T-helper 2 cell treated with Interferon-gamma antibody and Interleukin-4, amounts not matched to agents 100 ng/mL and 5 ng/mL, for 36 hours (primary cell): ENCODE results near the gene RPTOR. TPM values are rescaled to one million over a fixed set of nuclear protein-coding genes. Genes with fewer than 3 reads are reported as not detected.

Experiments used
- intact Hi-C: fragments of 100-400 bp; cut with micrococcal nuclease; formaldehyde crosslinking; loops from one replicate; pipeline ENCODE4 v1.15.1; 2023
- total RNA-seq: library from RNA; stranded (reverse); gene quantifications from 2 replicates; pipeline ENCODE4 v1.2.3, GENCODE V29; 2022

Gene RPTOR
- total RNA-seq, 1 donor from 2014 or later: 78.5 TPM

DNA sequence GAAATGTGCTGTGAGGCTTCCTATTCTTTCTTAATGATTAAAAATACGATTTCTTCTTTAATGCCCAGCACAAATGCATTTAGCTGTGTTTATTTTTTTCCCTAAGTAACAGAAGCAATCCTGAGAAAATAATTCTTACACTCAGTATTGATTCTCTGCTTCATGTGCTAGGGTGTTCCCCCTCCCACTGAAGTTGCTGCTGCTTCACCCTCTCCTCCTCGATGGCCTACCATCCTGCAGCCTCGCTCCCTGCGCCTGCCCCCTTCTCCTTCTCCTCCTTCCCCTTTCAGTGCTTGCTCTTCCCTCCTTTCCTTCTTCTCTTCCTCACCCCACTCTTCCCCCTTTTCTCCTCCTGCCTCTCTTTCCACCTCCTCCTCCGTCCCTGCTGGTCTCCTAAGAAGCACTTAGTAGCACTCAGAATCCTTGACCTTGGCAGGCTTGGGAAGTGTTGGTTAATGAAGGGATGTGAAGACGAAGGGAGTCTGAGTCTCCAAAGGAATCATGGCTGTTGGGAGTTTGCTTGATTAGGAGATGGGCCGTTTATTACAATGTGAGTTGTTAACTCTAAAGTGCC is 119.7 kb downstream of the RPTOR start:
- intact Hi-C loops: no loop called here

DNA sequence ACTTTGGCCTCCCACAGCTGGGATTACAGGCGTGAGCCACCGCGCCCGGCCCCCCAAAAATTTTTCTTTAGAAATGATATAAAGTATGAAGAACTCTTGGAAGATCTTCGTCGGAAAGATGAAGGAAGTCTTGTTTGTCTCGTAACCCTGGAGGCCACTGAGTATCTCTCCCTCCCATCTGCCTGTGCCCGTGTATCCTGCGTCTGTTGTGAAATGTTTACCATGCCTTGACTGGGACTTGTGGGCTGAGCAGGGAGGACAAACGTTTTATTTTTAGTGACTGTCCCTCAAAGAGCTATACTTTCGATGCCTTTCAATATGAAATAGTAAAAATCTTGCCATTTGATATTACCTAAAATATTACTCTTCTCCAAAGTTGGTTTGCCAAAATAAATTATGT is 121.2 kb downstream of the RPTOR start:
- intact Hi-C loops: no loop called here

DNA sequence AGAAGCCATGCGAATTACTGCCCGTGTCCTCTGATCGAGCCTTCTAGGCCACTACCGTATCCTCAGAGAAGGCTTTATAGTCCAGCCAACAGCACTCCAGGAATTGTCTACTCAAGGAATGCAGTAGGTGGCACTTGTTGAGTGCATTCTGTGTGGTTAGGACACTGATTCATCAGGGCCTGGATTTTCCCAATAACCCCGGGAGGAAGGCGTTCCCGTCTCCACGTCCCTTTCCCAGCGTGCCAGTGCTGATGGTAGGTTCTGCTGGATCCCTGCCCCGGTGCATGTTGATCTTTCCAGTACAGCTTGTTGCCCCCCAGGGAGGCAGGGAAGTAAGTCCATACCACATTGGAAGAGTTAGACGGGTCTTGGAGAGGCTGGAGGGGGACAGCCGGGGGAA is 122.2 kb downstream of the RPTOR start:
- intact Hi-C loops: no loop called here

DNA sequence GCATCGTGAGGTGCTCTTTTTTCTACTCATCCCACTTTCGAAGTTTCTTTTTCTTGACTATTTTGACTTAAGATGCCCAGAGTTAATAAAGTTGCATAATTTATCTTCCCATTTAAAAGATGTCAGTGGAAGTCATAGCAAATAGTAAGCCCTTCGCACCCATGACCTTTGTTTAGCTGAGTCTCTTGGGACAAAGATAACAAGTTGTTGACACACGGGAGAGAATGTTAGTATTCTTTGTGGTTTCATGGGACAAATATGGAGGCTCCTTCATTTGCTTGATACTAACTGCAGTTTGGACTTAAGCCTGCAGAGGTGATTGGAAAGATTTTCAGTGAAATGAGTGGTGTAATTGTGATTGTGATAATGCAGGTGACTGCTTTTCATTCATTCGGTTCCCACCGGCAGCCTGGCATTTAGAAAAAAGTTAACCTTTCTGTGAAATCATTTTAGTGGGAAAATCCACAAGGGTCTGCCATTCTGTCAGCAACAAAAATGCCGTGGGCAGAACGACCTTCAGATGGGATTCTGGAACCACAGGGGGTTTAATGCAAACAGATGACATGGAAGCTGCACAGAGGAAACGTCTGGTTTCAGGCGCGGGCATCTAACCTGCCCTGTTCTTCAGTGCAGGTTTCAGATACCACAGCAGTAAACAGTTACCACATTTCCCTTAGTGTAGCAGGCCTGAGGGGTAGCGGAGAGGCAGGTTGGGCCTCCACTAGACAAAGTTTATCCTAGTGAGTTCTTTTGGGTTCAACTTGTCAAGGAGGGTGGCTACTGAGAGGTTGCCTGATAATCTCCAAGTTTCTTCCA is 123.0 kb downstream of the RPTOR start:
- intact Hi-C loops: no loop called here

DNA sequence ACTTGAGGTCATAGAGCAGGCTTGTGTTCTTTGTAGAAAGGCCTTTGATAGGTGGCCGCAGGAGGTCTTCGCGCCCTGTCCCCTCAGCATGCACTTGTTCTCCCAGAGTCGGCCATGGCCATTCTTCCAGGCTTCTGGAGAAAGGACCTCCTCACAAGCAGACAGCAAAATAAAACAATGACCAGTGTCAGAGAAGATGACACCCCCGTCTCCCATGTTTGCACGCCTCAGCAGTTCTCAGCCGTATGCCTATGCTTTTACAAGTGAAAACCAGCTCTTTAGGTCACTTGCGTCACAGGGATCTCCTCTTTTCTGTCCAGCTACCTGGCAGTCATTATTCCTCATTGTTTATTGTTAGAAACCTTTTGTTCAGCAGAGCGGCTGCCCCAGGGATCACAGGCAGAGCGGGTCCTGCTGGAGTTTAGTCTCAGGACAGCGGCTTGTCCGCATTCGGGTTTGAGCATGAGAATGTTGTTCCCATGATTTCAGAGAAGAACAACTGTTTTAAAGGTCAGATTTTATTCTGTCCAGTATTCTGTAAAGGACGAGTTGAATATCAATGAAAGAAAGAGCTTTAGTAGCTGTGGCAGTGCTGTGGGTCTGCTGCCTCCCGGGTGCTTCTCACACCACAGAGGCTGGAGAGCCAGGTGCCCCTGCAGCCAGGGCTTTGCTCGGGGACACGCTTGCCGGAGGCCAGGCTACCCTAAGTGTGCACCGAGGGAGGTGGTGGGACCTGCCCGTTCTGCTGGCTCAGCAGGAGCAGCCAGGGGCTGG is 123.9 kb downstream of the RPTOR start:
- intact Hi-C loops: no loop called here

DNA sequence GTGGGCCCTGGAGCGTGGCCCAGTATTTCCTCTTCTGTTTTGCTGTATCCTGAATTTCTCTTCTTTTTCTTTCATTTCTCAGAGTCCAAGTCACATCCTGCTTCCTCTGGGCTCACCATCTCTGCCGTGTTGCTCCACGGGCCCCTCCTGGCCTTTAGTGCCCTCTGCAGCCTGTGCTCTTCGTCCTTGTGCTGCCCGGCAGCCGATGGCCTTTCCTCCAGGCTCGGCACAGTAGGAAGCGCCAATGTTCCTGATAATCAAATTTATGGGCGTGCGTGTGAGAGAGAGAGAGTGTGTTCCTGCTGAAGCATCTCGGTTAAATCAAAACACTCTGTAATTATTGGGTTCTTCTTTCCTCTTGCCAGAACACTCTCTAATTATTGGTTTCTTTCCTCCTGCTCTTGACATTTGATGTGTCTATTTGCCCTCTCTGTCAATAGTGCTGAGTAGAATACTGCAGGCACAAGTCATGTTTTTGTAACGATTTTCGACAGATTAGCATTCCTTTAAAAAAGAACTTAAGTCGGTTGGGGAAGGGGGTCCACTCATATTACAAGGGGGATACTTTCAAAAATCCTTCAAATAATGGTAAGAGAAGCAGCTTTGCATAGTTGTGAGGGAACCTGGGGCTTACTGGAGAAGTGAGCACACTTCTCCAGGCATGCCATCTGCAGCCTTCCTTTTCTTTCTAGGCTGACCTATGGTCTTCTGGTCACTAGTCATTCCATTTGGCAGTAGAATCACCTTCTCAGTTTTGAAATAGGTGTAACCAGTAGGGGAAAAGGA is 126.6 kb downstream of the RPTOR start:
- intact Hi-C loops: no loop called here

DNA sequence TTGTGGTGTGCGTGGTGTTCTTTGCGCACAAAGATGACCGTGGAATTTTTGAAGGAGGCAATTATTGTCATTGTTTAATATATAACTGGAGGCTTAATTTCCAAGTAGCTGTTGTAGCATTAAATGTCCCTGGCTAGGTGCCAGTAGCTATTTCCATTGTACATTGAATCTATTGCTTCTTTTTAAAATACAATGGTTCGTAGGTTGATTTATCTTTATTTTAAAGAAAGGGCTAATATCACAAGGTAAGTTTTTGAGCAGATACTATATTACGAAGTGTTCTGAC is 127.1 kb downstream of the RPTOR start:
- intact Hi-C loops: no loop called here

DNA sequence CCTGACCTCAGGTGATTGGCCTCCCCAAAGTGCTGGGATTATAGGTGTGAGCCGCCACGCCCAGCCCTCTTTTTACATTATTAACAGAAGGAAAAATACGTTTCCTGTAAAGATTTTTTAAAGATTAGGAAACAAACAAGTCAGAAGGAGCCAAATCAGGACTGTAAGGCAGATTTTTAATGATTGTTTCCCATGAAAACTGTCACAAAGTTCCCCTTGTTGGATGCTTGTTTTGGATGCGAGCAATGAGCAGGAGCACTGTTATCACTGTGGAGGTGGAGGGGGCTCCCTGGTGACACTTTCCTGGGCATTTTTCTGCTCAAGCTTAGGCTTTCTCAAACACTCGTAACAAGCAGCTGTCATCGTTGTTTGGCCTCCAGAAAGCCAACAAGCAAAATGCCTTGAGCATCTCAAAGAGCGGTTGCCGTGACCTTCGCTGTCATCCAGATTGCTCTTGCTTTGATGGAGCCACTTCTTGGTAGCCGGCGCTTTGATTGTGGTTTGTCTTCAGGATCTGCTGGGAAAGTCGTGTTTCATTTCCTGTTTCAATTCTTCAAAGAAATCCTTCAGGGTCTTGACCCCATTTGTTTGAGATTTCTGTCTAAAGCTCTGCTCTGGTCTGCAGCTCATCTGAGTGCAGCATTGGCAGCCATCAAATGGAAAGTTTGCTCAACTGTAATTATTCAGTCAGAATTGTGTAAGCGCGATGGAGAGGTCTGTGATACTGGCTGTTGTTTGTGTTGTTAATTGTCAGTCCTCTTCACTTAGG is 128.7 kb downstream of the RPTOR start:
- intact Hi-C loops: no loop called here

DNA sequence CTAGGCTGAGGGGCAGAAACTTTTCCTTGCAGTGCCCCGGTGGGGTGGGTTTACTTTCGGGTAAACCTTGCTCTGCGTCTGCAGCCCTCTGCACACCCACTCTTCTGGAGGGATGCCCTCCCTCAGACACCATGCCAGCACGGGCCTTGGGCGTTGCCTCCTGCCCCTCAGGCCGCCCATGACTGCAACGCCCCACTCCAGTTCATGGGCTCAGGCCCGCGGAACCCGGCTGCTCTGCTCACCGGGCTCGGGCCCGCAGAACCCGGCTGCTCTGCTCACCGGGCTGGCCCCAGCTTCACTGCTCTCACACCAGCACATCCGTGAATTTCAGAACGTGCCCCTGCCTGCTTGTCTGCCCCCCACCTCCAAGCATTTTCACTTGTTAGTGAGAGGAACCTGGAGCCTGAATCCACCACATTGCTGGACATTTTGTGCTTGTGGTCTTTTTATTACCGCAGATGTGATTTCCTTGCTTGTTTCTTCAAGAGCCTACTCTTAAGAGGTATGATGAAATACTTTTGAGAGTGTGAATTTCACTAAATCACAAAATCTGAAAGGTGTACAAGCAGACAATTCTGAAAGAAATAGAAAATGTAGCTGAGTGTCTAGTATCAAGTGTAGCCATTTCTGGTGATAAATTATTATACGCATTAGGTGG is 130.9 kb downstream of the RPTOR start:
- intact Hi-C loops: no loop called here

DNA sequence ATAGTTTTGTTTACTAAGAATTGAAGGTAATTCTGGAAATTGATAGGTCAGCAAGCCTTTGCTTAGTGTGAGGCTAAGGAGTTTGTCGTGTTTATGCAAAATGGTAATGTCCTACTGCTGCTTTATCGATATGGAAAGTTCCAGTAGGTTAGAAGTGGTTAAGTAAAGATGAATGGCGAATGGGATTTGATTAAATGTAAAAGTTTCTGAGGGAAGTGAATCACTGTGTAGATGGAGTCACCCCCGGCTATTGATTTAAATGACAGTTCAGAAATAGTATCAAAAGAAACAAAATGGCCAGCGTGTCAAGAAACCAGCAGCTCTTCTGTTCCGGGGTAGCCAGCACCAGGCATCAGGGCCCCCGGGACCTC is 131.4 kb downstream of the RPTOR start:
- intact Hi-C loops: no loop called here

DNA sequence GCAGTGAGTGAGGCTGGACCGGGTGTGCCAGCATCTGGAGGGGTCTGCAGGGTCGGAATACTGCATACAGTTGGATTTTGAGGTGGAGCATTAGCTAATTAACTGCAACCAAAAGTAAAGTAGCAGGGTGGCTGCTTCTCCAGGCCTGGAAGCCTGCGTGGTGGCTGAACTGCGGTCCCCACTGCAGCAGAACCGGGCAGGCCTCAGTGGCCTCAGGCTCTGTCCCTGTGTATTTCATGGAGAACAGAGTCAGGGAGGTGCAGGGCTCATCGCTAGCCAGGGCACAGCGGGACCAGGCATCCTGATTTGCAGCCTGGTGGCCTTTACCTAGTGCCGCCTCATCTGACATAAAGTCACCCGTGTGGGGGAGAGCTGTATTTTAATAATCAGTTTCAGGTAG is 131.9 kb downstream of the RPTOR start:
- intact Hi-C loops: no loop called here

DNA sequence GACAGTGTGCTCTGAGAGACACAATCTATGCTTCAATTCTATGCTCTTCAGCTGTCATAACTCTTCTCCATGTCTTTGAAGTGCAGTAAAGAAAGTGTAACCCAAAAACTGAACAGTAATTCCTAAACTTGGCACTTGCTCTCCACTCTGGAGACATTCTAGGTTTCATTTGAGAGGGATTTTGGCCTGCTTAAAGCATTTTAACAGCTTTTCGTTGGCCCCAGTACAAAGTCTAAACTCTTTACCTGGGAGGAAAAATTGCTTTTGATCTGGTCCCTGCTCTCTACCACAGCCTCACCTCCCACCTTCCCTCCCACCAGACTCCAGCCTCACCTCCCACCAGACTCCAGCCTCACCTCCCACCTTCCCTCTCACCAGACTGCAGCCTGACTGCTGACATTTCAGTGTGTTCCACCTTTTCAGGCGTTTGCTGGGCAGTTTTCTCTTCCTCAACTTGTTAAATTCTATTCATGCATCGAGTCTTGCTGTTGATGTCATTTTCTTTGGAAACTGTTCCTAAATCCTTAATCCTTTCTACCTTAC is 132.6 kb downstream of the RPTOR start:
- intact Hi-C loops: no loop called here

DNA sequence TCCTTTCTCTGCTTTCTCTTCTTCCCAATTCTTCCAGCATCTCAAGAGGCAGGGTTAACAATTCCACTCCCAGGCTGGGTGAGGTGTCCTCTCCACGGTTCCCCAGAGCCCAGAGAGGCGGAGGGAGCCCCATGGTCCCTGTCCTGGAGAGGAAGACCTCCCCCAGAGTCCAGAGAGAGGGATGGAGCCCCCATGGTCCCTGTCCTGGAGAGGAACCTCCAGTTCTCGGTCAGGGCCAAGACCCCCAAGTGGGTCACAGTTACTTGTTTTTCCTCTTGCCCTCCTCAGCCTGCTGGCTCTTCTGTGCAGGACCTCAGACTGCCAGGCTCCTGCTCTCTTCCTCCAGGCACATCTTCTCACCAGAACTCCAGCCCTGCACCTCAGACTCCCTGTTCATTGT is 135.2 kb downstream of the RPTOR start:
- intact Hi-C loops: no loop called here

DNA sequence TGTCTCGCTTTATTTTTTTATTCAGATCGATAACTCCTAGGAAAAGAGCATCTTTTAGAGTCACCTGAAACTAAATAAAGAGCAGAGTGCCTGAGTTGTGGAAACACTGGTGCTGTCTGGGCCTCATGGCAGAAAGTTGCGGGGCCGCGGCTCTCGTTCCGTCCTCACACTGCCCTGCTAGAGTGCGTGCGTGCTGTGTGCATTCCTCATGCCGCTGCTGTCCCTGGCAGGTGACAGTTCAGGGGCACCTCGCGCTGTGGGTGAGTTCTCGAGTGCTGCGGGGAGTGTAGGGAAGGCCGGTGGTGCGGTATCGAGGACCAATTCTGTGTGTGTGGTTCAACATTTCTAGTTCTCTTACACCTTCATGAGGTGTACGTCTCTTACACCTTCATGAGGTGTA is 136.6 kb downstream of the RPTOR start:
- intact Hi-C loops: no loop called here

DNA sequence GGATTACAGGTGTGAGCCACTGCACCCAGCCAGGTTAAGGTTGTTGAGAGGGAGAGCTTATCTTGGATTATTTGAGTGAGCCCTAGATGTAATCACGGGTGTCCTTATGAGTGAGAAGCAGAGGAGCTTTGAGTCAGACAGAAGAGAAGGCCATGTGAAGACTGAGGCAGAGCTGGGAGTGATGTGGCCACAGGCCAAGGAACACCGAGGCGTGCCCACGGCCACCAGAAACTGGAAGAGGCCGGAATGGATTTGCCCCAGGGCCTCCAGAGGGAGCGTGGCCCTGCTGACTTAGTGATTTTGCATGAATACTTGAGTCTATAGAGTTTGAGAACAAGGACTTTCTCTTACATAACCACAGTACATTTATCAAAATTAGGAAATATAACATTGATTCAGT is 137.7 kb downstream of the RPTOR start:
- intact Hi-C loops: no loop called here

DNA sequence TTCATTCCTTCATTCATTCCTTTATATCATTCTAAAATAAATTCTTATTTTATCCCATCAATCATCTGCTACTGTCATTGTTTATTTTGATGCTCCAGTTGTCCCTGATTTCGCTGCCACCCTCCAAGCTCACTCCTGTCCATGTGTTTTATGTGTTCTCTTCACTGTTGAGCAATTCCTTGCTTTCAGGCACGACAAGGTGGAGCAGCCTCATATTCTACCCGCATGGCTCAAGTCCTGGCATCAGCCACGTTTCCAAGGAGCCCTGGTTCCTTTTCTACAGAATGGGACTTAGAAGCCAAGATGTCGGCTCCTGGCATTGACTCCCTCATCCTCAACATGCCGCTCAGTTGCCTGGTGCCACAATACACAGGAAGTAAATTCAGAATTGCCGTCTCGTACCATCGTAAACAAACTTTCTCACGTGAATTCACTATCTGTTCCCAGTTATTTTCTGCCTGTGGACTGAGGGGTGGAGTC is 139.0 kb downstream of the RPTOR start:
- intact Hi-C loops: no loop called here

DNA sequence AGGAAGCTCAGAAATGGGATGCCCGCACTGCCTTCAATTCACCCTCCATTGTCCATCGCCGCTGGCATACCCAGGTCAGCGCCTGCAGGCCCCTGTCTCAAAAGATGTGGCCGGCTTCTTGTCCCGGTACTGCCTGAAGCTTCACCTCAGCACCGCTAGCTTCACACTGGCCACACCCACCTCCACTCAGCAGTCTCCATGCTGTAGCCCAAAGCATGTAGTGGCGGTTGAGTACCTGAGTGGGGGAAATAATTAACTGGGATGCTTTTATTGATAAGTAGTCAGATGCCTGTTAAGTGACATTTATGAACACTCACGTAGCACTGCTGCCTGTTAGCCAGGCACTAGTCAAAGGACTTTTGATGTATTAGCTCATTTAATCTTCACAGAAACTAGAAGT is 143.2 kb downstream of the RPTOR start:
- intact Hi-C loops: no loop called here

DNA sequence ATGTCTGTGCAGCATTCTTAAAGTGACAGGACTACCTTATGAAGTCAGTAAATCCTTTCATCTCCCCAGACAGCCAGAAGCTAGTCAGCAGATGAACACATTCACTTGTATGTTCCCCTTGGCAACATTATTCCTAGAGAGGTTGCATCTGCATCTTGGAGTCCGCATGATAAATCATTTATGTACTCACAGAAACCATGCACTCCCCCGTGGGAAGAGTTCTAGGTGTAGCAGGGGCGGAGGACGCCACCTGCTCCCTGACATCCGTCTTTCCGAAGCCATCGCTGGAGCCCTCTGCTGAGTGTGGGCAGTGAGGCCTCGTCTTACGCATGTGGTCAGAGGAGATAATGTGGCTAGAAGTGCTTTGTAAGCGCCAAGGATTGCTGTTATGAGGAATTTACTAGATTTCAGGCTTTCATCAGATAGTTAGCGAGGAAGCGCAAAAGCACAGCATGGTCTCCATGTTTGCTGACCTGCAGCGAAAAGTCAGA is 144.5 kb downstream of the RPTOR start:
- intact Hi-C loops: no loop called here

DNA sequence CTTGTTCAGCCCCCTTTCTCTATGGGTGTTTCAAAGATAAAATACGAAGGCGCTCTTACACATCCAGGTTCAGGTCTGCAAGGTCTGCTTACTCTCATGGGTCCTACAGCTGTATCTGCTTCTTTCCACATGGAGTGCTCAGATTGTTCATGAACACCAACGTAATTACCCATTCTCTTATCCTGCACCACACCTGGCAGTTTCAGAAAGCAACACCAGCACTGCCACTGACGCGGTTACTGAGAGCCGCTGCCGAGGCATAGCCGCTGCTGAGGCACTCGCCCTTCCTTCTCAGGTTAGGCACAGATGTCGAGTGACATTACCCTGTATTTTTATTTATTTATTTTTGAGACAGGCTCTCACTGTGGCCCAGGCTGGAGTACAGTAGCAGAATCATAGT is 147.1 kb downstream of the RPTOR start:
- intact Hi-C loops: no loop called here

DNA sequence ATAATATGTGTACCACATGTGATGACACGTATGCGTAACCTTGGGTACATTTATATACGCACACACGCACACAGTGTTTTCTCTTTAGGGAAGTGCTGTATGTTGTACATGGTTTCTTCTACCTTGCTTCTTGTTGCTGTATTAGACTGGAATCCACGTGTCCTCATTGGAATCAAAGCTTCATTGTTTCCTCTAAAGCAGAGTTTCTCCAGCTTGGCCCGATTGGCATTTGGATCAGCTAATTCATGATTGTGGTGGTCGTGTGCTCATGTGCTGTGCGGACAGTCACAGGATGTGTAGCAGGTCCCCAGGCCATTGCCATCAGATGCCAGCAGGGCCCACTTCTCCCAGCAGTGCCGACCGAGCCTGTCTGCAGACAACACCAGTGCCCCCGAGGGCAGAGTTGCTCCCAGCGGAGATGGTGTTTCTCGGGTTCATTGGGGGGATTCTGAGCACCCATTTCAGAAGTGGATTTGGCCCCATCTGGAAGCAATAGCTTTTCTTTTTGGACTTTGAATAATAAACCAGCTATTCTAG is 148.4 kb downstream of the RPTOR start:
- intact Hi-C loops: no loop called here
